GM18505 (cell line): ENCODE results near the gene VSTM2L.

Experiments used
- ATAC-seq: cut with Tn5 transposase; IDR thresholded peaks from one replicate; pipeline ENCODE4 v1.9.1; 2021; ENCODE audit not compliant: unreplicated experiment
- POLR2A ChIP-seq: IDR thresholded peaks from 4 replicates; pipeline ENCODE4 v1.6.1; 2011; ENCODE audit warnings: borderline replicate concordance; ENCODE audit not compliant: insufficient read depth, insufficient read length; ENCODE audit errors: extremely low read depth

Gene VSTM2L

GRCh38 chr20:37901654-37902503 lies 1.0 kb upstream of the VSTM2L start:
- ATAC-seq: no peak

GRCh38 chr20:37903317-37904007 lies 535 bp downstream of the VSTM2L start:
- ATAC-seq: no peak
- no peak for TF ChIP-seq POLR2A

More at GRCh38 chr20:37901654-37902503, 1.0 kb upstream of the VSTM2L start:
- TF ChIP-seq POLR2A: no peak

DNA sequence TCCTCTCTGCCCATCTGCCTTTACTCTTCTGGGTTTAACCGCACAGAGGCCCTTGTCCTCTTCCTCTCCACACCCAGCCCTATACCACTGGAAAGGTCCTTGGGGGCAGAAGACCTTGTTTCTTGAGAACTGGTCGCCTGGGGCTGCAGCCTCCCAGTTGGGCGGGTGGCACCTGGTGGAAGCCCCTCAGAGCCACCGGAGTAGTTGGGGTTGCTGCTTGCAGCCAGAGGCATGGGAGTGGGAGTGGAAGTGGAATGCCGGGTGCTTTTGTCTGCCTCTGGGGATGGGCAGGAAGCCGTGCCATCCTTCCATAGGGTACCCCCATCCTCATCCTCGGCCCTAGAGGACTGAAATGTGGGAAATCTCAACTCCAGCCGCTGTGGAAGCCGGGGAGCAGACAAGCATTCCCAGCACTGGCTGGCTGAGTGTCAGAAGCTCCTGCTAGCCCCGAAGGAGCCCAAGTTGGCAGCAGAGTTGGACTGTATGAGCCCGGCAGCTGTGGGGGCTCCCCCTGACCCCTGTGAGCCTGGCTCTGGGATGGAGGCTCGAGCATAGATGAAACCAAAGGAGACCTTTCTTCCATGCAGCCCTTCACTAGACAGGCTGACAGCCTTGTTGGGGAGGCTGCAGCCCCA lies 1.2 kb downstream of the VSTM2L start:
- ATAC-seq: no peak
- no peak for TF ChIP-seq POLR2A

DNA sequence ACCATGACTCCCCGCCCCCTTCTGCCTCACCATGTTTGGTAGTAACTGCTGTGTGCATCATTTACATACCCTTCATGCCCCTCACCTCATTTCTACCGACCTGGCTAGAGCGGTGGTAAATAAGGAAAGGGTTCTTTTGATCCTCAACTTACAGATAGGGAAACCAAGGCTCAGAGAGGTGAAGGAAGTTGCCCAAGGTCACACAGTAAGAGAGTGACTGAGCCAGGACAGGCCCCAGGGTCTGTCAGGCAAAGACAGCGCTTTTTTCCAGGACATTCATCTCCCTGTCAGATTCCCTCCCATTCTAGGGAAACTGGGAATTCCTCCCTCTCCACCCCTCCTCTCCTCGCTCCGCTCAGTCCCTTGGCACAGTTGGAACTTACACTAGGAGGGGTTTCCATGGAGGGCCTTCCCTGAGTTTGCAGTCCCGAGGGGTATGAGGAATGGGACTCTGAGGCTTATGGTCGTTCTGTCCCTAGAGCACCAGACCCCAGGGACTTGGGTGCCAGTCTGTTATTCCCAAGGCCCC lies 2.0 kb downstream of the VSTM2L start:
- no peak for TF ChIP-seq POLR2A
- no peak for ATAC-seq

GRCh38 chr20:37905671-37906613 lies 3.0 kb downstream of the VSTM2L start:
- no peak for TF ChIP-seq POLR2A
- ATAC-seq: no peak

- TF ChIP-seq POLR2A: no peak
- ATAC-seq: no peak
Measured at GRCh38 chr20:37907330-37907676, 4.4 kb downstream of the VSTM2L start.

DNA sequence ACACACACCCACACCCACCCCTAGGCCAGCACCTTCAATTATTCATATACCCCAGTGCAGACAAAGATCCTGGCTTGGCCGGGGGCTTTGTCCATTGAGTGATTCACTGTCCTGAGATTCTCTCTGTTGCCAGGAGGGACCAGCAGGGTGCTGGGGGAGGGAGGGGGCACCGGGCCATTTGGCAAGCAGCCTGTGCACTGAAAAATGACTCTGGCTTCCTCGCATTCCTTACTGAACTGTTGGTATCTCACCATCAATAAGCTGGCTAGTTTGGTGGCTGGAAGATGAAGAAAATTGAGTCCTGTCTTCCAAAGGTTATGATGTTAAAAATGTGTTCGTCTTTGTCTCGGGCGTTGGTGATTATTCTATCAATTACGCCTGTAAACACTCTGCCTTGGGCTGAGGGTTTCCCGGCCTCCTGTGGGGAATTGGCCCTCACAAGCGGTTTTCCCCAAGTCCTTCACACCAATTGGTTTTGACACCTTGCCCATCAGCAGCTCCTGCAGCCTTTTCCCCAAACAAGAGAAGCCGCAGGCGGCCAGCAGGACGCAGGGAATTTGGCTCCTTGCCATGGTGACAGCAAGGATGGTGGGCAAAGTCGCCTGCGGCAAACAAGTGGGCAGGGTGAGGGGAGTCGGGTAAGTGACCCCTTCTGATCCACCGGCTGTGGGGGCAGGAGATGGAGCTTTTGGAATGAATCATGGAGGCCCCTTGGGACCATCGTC lies 4.9 kb downstream of the VSTM2L start:
- no peak for TF ChIP-seq POLR2A
- ATAC-seq: no peak

DNA sequence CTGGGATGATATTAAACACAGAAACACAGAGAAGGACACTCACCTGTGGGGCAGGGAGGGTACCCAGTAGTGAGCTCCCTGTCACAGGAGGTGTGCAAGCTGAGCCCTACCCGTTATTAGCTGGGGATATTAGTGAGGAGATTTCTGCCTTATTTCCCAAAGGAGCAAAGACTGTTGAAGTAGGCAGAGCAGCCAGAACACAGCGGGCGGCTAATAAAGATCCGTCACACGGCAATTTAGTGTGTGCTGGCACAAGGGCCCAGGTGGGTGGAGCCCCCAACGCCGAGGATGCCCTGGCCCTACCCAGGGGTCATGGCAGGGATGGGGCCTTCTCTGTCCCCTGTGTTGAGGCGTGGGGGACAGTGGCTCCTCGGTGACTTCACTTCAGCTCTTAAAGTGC lies 8.3 kb downstream of the VSTM2L start:
- ATAC-seq: no peak
- no peak for TF ChIP-seq POLR2A

GRCh38 chr20:37911838-37912281 lies 8.9 kb downstream of the VSTM2L start:
- no peak for ATAC-seq
- TF ChIP-seq POLR2A: no peak

DNA sequence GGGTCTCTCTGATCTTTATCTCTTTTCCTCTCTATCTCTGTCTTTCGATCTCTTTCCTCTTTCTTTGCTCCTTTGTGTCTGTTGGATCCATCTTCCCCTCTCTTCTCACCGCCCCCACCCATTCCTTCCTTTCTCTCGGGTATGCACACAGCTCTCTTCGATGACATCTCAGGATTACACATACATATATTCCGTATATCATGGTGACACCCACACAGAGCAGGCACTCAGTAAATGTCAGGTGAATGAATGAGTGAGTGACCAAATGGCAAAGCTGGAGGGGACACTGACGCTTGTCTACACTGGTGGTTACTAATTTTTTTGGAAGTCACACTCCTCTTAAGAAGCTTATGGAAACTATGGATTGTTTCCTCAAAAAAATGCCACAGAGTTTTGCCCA lies 9.9 kb downstream of the VSTM2L start:
- ATAC-seq: no peak
- no peak for TF ChIP-seq POLR2A

DNA sequence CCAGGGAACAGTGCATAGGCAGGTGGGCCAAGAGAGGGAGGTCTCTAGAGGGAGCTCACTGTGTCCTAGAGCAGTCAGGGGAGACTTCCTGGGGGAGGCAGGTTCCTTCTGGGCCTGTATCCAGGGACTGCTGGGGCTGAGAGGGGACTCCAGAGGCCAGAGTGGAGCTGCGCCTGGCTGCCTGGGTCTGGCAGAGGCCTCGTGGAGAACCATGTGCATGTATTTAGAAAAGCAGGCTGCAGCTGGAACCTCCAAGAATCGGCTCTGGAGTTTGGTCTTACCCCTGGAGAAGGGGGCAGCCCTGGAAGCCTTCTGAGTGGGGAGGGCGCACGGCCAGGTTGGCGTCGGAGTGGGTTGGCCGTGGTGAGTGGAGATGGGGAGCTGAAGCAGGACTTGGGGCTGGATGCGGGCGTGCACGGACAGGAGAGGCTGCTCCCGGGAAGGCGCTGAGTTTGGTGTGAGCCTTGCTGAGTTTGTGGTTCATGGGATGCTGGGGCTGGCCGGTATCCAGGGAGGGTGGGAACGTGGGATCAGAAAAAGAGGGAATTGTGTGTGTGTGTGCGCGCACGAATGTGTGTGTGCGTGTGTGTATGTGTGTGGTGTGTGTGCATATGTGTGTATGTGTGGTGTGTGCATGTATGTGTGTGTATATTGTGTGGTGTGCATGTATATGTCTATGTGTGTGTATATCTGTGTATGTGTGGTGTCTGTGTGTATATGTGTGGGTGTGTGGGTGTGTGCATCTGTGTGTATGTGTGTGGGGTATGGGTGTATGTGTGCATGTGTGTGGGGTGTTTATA lies 10.8 kb downstream of the VSTM2L start:
- TF ChIP-seq POLR2A: no peak
- no peak for ATAC-seq
